GM19455 (cell line): ENCODE results near the gene C19orf44.

Experiments
- ATAC-seq: cut with Tn5 transposase; IDR thresholded peaks from one replicate; pipeline ENCODE4 v1.9.1; 2021; ENCODE audit not compliant: unreplicated experiment

Gene C19orf44

GRCh38 chr19:16516381-16516780, 20.2 kb downstream of the C19orf44 start:
- ATAC-seq: no peak

GRCh38 chr19:16516923-16517610, 20.9 kb downstream of the C19orf44 start:
- no peak for ATAC-seq

GRCh38 chr19:16518061-16518460, 21.9 kb downstream of the C19orf44 start:
- no peak for ATAC-seq

GRCh38 chr19:16518483-16519229, 22.5 kb downstream of the C19orf44 start:
- no peak for ATAC-seq

- ATAC-seq: no peak
Observed at GRCh38 chr19:16519230-16519687, 23.1 kb downstream of the C19orf44 start.

GRCh38 chr19:16520074-16520973, 24.1 kb downstream of the C19orf44 start:
- ATAC-seq: no peak

- no peak for ATAC-seq
Observed at GRCh38 chr19:16520986-16521624, 24.9 kb downstream of the C19orf44 start.

GRCh38 chr19:16521715-16522289, 25.6 kb downstream of the C19orf44 start:
- no peak for ATAC-seq

GRCh38 chr19:16522559-16523377, 26.6 kb downstream of the C19orf44 start:
- no peak for ATAC-seq

GRCh38 chr19:16524991-16525734, 29.0 kb downstream of the C19orf44 start:
- ATAC-seq: no peak

- ATAC-seq: no peak
Observed at GRCh38 chr19:16525751-16526481, 29.7 kb downstream of the C19orf44 start.

- no peak for ATAC-seq
Observed at GRCh38 chr19:16527334-16527935, 31.2 kb downstream of the C19orf44 start.

GRCh38 chr19:16527971-16528521, 31.9 kb downstream of the C19orf44 start:
- ATAC-seq: no peak

GRCh38 chr19:16529466-16530144, 33.4 kb downstream of the C19orf44 start:
- no peak for ATAC-seq

GRCh38 chr19:16530540-16531379, 34.6 kb downstream of the C19orf44 start:
- ATAC-seq: no peak

GRCh38 chr19:16531380-16531669, 35.1 kb downstream of the C19orf44 start:
- no peak for ATAC-seq
